KOPT-K1 (cell line): Measurements from ENCODE around the gene ACSS2.

Experiments used
- H3K27ac ChIP-seq: fragments of 200-600 bp; sonication (generic); 2 replicates; pipeline ENCODE4 v1.5.1; 2016; ENCODE audit warnings: antibody characterized with exemption, mild to moderate bottlenecking, low read depth, low read length; ENCODE audit not compliant: poor library complexity, severe bottlenecking
- H3K36me3 ChIP-seq: fragments of 200-600 bp; sonication (generic); 2 replicates; pipeline ENCODE4 v1.5.1; 2017; ENCODE audit warnings: antibody characterized with exemption, mild to moderate bottlenecking, low read length, moderate library complexity; ENCODE audit not compliant: insufficient read depth
- H3K9me3 ChIP-seq: fragments of 200-600 bp; sonication (generic); 2 replicates; pipeline ENCODE4 v1.5.1; 2017; ENCODE audit warnings: antibody characterized with exemption, low read length, mild to moderate bottlenecking; ENCODE audit not compliant: insufficient read depth, poor library complexity, severe bottlenecking

ACSS2 gene

GRCh38 chr20:34964486-34964885 lies 88.1 kb downstream of the ACSS2 start:
- Histone ChIP-seq H3K36me3 (no peaks in the 10 kb centered on the region), H3K27ac (no peak overlapping the region), H3K9me3 (no peaks in the 10 kb centered on the region)

- no peaks in the 10 kb centered on the region for H3K9me3 ChIP-seq
- no peak overlapping the region for H3K27ac ChIP-seq
- H3K36me3 ChIP-seq = no peaks in the 10 kb centered on the region
These were observed 88.6 kb downstream of the ACSS2 start for GRCh38 chr20:34965051-34965450.

DNA sequence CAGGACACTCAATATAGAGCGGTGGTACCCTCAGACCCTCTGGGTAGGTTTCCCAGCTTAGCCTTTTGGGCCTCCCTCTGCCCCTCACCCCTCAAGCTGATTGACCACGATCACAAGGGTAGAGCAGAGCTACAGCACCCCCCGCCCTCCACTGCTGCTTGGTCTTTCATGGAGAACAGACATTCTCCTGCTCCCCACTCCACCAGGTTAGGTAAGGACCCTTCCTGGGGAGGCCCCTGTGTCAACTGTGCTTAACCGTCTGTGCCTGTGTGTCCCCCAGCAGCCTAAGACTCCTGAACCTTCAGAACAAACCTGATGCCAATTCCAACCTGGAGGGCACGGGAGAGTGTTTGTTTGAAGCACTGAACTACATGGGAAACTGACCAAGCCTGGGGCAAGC lies 91.0 kb downstream of the ACSS2 start:
- Histone ChIP-seq H3K27ac (no peak overlapping the region), H3K9me3 (no peaks in the 10 kb centered on the region), H3K36me3 (no peaks in the 10 kb centered on the region)

DNA sequence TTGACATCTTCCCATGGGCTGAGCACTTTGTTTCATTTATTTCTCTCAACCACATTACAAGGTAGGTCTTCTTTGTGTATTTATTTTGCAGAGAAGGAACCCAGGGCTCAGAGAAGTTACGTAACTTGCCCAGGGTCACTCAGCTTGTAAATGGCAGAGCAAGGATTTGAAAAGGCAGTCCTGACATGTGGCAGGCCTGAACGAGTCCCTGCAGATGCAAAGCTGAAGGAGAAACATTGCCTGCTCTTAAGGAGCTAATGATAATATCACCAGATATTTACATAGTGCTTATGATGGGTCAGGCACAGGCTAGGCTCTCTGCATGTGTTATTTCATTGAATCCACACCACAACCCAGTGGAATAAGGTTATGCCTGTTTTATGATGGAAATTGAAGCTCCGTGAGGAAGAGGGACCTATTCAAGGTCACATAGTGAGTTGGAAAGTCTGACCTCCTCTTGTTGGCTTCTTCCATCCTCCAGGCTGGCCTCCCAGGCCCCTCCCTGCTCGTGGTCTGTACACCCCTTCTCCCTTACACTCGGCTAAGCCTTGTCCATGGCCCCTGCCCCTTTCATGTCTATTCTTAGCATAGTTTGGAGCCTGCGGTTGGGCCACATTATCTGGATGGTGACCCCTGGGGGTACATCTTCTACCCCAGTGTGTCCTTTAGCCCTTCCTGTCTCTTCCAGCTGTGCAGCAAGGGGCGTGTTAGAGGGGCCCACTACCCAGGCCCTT lies 91.8 kb downstream of the ACSS2 start:
- no peak overlapping the region for H3K27ac ChIP-seq
- H3K36me3 ChIP-seq = no peaks in the 10 kb centered on the region
- H3K9me3 ChIP-seq = no peaks in the 10 kb centered on the region

DNA sequence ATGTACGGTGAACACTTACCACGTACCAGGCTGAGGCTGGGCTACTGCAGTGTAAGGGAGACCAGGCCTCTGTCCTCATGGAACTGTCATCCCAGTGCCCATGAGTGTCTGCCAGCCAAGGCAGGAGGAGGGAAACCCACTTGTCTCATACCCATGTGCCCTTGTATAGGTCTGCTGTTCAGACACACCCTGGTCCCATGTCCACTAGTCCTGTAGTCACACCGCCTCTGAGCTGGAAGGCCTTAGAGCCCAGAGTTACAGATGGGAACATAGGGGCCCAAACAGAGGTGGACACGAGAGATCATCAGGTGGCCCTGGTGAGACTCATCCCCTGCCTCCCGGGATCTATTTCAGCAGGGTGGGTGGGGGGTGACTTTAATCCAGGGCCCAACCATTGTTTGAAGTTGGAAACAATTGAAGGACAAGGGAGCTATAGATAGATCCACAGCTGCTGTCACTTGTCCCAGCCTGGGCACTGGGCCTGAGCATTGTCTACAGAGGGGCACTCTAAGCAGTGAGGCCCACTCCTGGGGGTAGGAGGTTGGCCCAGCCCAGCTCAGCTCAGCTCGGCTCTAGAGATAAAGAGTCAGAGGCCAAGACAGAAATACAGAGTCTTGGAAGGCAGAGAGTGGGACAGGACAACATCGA lies 93.9 kb downstream of the ACSS2 start:
- Histone ChIP-seq H3K27ac (no peak overlapping the region), H3K9me3 (no peaks in the 10 kb centered on the region), H3K36me3 (no peaks in the 10 kb centered on the region)

GRCh38 chr20:34970846-34971560 lies 94.6 kb downstream of the ACSS2 start:
- Histone ChIP-seq H3K9me3 (no peaks in the 10 kb centered on the region), H3K27ac (no peak overlapping the region), H3K36me3 (no peaks in the 10 kb centered on the region)

- Histone ChIP-seq H3K9me3 (no peaks in the 10 kb centered on the region), H3K36me3 (no peaks in the 10 kb centered on the region), H3K27ac (no peak overlapping the region)
These were observed 95.3 kb downstream of the ACSS2 start for GRCh38 chr20:34971561-34972235.

DNA sequence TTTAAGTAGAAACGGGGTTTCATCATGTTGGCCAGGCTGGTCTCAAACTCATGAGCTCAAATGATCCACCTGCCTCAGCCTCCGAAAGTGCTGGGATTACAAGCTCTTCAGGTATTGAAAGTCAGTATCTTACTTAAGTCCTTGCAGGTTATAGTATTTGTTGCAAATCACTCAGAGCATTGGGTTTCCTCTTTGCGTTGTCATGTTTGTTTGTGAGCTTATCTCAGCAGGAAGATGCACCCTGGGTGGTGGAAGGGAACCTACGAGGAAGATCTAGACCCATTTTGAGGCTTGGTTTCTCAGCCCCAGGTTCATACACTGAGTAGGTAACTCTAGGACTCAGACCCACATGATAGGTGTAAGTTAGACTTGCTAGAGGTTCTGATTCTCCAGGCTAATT lies 97.8 kb downstream of the ACSS2 start:
- no peak overlapping the region for H3K27ac ChIP-seq
- no peaks in the 10 kb centered on the region for H3K36me3 ChIP-seq
- H3K9me3 ChIP-seq = no peaks in the 10 kb centered on the region

GRCh38 chr20:34976286-34976685 lies 99.9 kb downstream of the ACSS2 start:
- H3K27ac ChIP-seq = no peak overlapping the region
- no peaks in the 10 kb centered on the region for H3K9me3 ChIP-seq
- no peaks in the 10 kb centered on the region for H3K36me3 ChIP-seq
